ENCODE results near the gene NCK2. TPM values are rescaled to one million over a fixed set of nuclear protein-coding genes. Genes with fewer than 3 reads are reported as not detected.
A peak's percentile ranks its signal among the peaks of the same experiment; 100 is the strongest.

The NCK2 gene
- total RNA-seq, 5 donors from 2014 or later (not counting 1 experiment from before 2014, with no cell fraction given): 97.7 to 154 (median 120) TPM

DNA sequence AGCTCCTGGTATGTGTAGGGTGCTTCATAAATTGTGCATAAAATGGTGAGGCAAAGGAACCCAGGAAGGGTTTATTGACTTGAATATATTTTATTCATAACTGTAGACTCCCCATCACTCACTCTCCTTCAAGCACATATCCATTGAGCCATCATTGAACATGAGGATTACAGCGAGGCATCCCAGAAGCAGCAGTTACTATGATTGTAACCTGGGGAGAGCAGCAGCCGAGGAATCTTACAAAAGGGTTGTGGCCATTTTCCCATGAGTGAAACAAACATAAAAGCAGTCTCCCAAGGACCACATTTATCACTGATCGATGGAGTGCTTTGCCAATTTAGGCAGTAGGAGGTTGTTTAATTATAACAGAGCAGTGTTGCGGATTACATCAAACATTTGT is 183.4 kb downstream of the NCK2 start:
- ATAC-seq (replicated peaks in 1 of 4) (no peak), DNase-seq (no peak)
- Mint-ChIP-seq H3K4me3 (peak overlapping the region in 1 of 3 donors; percentile 71), H3K36me3 (no peaks in the 10 kb centered on the region), H3K27ac (peak overlapping the region; percentile 96), H3K27me3 (no peaks in the 10 kb centered on the region), H3K4me1 (peaks cover 75 to 83% (median 82%) of the 10 kb centered on the region in 3 donors), H3K9me3 (no peaks in the 10 kb centered on the region)
- Histone ChIP-seq H3K4me1 (ENCODE audit: control insufficient read depth in 1 of 2, extremely low read depth in 1 of 2, insufficient read depth in 2 of 2, low read length in 2 of 2) (peaks cover 34 to 70% of the 10 kb centered on the region in 2 experiments), H3K9me3 (no peaks in the 10 kb centered on the region), H3K27me3 (replicated peaks in 1 of 2; ENCODE audit: control insufficient read depth in 2 of 2, extremely low read depth in 1 of 2, insufficient read depth in 2 of 2, low read length in 1 of 2) (no peaks in the 10 kb centered on the region), H3K27ac (ENCODE audit: low read length) (peak overlapping the region; percentile 63), H3K4me3 (ENCODE audit: control insufficient read depth in 1 of 2, extremely low read depth in 1 of 2, low read length in 1 of 2) (no peak overlapping the region), H3K36me3 (ENCODE audit: control insufficient read depth in 2 of 2, extremely low read depth in 1 of 2, insufficient read depth in 1 of 2, low read length in 1 of 2) (no peaks in the 10 kb centered on the region)
- POLR2A ChIA-PET: no interaction called here
- CTCF ChIA-PET: no interaction called here
- WGBS (ENCODE audit: insufficient coverage): 100% methylated on average over 2 of the region's 4 CpGs

DNA sequence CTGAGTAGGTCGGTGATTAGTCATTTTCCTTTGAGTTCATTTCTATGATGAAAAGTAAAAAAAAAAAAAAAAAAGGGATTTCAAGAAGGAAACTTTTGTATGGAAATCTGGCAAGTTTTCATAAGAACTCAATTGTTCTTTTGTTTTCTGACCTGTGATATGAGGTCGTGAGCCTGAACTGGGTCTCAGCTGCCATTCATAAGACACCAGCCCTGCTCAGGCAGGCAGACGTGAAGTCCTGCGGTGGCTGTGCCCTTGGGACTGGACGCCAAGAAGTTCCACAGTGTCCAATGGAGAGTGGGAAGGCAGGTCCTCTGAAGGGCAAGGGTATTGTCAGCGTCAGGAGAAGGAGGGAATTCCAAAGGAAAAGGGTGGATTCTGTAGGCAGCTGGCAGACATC is 183.9 kb downstream of the NCK2 start:
- Mint-ChIP-seq H3K4me1 (peaks cover 71 to 81% (median 79%) of the 10 kb centered on the region in 3 donors), H3K27ac (peak overlapping the region; percentile 96), H3K36me3 (no peaks in the 10 kb centered on the region), H3K9me3 (no peaks in the 10 kb centered on the region), H3K27me3 (no peaks in the 10 kb centered on the region), H3K4me3 (peak overlapping the region in 1 of 3 donors; percentile 71)
- ATAC-seq (replicated peaks in 1 of 4) (no peak), DNase-seq (no peak)
- no peaks in the 10 kb centered on the region for H3K9me3 ChIP-seq
- H3K36me3 ChIP-seq (ENCODE audit: control insufficient read depth in 2 of 2, extremely low read depth in 1 of 2, insufficient read depth in 1 of 2, low read length in 1 of 2): no peaks in the 10 kb centered on the region
- ChIA-PET POLR2A (no interaction called here), CTCF (no interaction called here)
- no peaks in the 10 kb centered on the region for H3K27me3 ChIP-seq (replicated peaks in 1 of 2; ENCODE audit: control insufficient read depth in 2 of 2, extremely low read depth in 1 of 2, insufficient read depth in 2 of 2, low read length in 1 of 2)
- 96% methylated on average over 4 of the region's 6 CpGs for WGBS (ENCODE audit: insufficient coverage)
- no peak overlapping the region for H3K4me3 ChIP-seq (ENCODE audit: control insufficient read depth in 1 of 2, extremely low read depth in 1 of 2, low read length in 1 of 2)
- peak overlapping the region; percentile 63 for H3K27ac ChIP-seq (ENCODE audit: low read length)
- peaks cover 34 to 74% of the 10 kb centered on the region in 2 experiments for H3K4me1 ChIP-seq (ENCODE audit: control insufficient read depth in 1 of 2, extremely low read depth in 1 of 2, insufficient read depth in 2 of 2, low read length in 2 of 2)

DNA sequence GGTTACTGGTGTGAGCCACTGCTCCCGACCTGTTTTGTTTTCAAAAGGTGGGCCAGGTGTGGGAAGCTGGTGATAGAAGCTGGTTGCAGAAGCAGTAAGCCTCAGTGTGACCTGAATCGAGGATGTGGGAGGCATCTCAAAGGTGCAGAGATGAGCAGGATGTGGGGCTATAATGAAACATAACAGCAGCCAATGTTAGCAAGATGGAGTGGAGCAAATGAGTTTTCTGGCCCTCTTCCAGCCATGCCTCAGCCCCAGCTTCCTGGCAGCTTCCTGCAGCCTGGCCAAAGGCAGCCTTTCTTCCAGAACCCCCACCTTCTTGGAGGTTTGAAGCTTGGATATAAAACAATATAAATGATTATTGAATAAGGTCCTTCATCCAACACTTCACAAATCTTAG is 184.8 kb downstream of the NCK2 start:
- H3K4me1 ChIP-seq (ENCODE audit: control insufficient read depth in 1 of 2, extremely low read depth in 1 of 2, insufficient read depth in 2 of 2, low read length in 2 of 2): peaks cover 40 to 84% of the 10 kb centered on the region in 2 experiments
- Mint-ChIP-seq H3K27ac (peak overlapping the region; percentile 96), H3K27me3 (no peaks in the 10 kb centered on the region), H3K9me3 (no peaks in the 10 kb centered on the region), H3K4me1 (peaks cover 66 to 74% (median 72%) of the 10 kb centered on the region in 3 donors), H3K36me3 (no peaks in the 10 kb centered on the region), H3K4me3 (peak overlapping the region in 2 of 3 donors; percentile 26 to 71)
- H3K27ac ChIP-seq (ENCODE audit: low read length): peak overlapping the region; percentile 63
- no peaks in the 10 kb centered on the region for H3K9me3 ChIP-seq
- H3K4me3 ChIP-seq (ENCODE audit: control insufficient read depth in 1 of 2, extremely low read depth in 1 of 2, low read length in 1 of 2): no peak overlapping the region
- no peaks in the 10 kb centered on the region for H3K36me3 ChIP-seq (ENCODE audit: control insufficient read depth in 2 of 2, extremely low read depth in 1 of 2, insufficient read depth in 1 of 2, low read length in 1 of 2)
- 0% methylated on average over 2 of the region's 2 CpGs for WGBS (ENCODE audit: insufficient coverage)
- ATAC-seq (replicated peaks in 1 of 4): peak; percentile 85 to 86 (median 85)
- ChIA-PET CTCF (interaction anchor here in 1 of 2 donors (0.6 to 0.7 kb wide), 2 partner anchors 156 to 172 kb away, joined by 3 read pairs; no protein-coding TSS in a partner anchor), POLR2A (interaction anchor here (0.5 to 0.9 kb wide), 2 partner anchors 23 to 541 kb away, joined by 4 read pairs; no protein-coding TSS in a partner anchor)
- DNase-seq: peak in 34 of 35 experiments; percentile 14 to 74 (median 51)
- no peaks in the 10 kb centered on the region for H3K27me3 ChIP-seq (replicated peaks in 1 of 2; ENCODE audit: control insufficient read depth in 2 of 2, extremely low read depth in 1 of 2, insufficient read depth in 2 of 2, low read length in 1 of 2)

DNA sequence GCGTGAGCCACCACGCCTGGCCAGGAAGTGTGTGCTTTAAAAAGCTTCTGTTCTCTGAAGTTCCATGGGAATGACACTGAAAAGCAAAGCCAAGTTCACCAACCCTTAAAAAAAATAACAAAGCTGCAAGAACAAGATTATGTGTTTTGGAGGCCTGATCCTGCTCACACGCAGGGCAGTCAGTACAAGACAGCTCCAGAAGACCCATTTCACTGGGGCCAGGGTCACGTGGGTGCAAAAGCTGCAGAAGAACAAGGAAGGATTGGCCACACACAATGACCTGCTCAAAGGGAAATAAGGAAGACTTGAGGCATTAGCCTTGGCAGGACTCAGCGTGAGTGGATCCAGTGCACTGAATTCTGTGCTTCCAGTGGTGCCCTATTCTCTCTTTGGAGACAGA is 187.9 kb downstream of the NCK2 start:
- H3K27me3 Mint-ChIP-seq: no peaks in the 10 kb centered on the region
- Histone ChIP-seq H3K4me1 (ENCODE audit: control insufficient read depth in 1 of 2, extremely low read depth in 1 of 2, insufficient read depth in 2 of 2, low read length in 2 of 2) (peaks cover 43 to 83% of the 10 kb centered on the region in 2 experiments), H3K4me3 (ENCODE audit: control insufficient read depth in 1 of 2, extremely low read depth in 1 of 2, low read length in 1 of 2) (no peak overlapping the region), H3K27me3 (replicated peaks in 1 of 2; ENCODE audit: control insufficient read depth in 2 of 2, extremely low read depth in 1 of 2, insufficient read depth in 2 of 2, low read length in 1 of 2) (no peaks in the 10 kb centered on the region), H3K36me3 (ENCODE audit: control insufficient read depth in 2 of 2, extremely low read depth in 1 of 2, insufficient read depth in 1 of 2, low read length in 1 of 2) (no peaks in the 10 kb centered on the region), H3K9me3 (no peaks in the 10 kb centered on the region), H3K27ac (ENCODE audit: low read length) (peak overlapping the region; percentile 56)
- DNase-seq (no peak), ATAC-seq (replicated peaks in 1 of 4) (no peak)
- H3K36me3 Mint-ChIP-seq: no peaks in the 10 kb centered on the region
- no peak overlapping the region for H3K27ac Mint-ChIP-seq
- ChIA-PET POLR2A (no interaction called here), CTCF (no interaction called here)
- WGBS (ENCODE audit: insufficient coverage): 97% methylated on average over 3 of the region's 5 CpGs
- H3K9me3 Mint-ChIP-seq: no peaks in the 10 kb centered on the region
- peaks cover 39 to 45% (median 44%) of the 10 kb centered on the region in 3 donors for H3K4me1 Mint-ChIP-seq
- no peak overlapping the region for H3K4me3 Mint-ChIP-seq

DNA sequence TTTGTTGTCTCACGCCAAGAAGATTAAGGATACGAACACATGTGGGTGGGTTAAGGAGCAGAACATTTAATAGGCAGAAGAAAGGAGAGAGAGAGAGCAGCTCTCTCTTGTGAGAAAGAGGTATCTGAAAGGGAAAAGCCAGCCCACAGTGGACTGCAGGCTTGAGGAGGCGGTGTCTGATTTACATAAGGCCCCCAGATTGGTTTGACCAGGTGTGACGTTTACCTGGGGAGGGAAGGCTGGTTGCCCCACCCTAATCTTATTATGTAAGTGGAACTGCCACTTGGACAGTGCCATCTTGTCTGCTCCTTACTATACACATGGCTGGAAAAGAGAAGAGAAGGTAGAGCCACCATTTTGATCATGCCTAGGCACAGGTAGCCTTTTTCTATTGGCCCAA is 189.2 kb downstream of the NCK2 start:
- CTCF ChIA-PET: no interaction called here
- H3K36me3 ChIP-seq (ENCODE audit: control insufficient read depth in 2 of 2, extremely low read depth in 1 of 2, insufficient read depth in 1 of 2, low read length in 1 of 2): no peaks in the 10 kb centered on the region
- DNase-seq (no peak), ATAC-seq (replicated peaks in 1 of 4) (no peak)
- H3K27me3 Mint-ChIP-seq: no peaks in the 10 kb centered on the region
- POLR2A ChIA-PET: interaction anchor here in 1 of 2 donors (0.6 to 1.0 kb wide), 2 partner anchors 10 to 41 kb away, joined by 3 read pairs; no protein-coding TSS in a partner anchor
- no peak overlapping the region for H3K27ac Mint-ChIP-seq
- H3K9me3 ChIP-seq: no peaks in the 10 kb centered on the region
- peaks cover 29 to 32% (median 32%) of the 10 kb centered on the region in 3 donors for H3K4me1 Mint-ChIP-seq
- 100% methylated on average over 2 of the region's 4 CpGs for WGBS (ENCODE audit: insufficient coverage)
- H3K4me3 Mint-ChIP-seq: no peak overlapping the region
- H3K4me1 ChIP-seq (ENCODE audit: control insufficient read depth in 1 of 2, extremely low read depth in 1 of 2, insufficient read depth in 2 of 2, low read length in 2 of 2): peaks cover 30 to 70% of the 10 kb centered on the region in 2 experiments
- peak overlapping the region; percentile 56 for H3K27ac ChIP-seq (ENCODE audit: low read length)
- no peak overlapping the region for H3K4me3 ChIP-seq (ENCODE audit: control insufficient read depth in 1 of 2, extremely low read depth in 1 of 2, low read length in 1 of 2)
- H3K36me3 Mint-ChIP-seq: no peaks in the 10 kb centered on the region
- H3K9me3 Mint-ChIP-seq: peaks cover 0 to 6% (median 0%) of the 10 kb centered on the region in 3 donors
- no peaks in the 10 kb centered on the region for H3K27me3 ChIP-seq (replicated peaks in 1 of 2; ENCODE audit: control insufficient read depth in 2 of 2, extremely low read depth in 1 of 2, insufficient read depth in 2 of 2, low read length in 1 of 2)

DNA sequence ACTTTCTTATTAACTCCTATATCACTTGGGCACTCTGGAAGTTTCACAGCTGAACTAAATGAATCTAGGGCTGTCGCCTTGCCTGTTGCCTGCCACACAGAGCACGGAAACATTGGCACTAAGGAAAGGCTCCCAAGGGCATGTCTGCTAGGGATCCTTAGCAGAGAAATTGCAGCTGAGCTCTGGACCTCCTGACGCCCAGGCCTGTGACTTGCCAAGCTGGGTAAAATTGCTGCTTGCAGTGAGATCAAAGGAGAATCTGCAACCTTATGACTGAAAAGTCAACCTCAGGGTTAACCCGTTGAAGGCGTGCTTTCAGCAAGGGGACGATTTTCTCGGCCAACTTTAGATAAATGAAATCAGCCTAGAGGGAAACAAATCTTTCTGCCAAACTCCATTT is 189.8 kb downstream of the NCK2 start:
- H3K36me3 Mint-ChIP-seq: peaks cover 3% of the 10 kb centered on the region
- no peaks in the 10 kb centered on the region for H3K36me3 ChIP-seq (ENCODE audit: control insufficient read depth in 2 of 2, extremely low read depth in 1 of 2, insufficient read depth in 1 of 2, low read length in 1 of 2)

More for the DNA sequence above, 189.8 kb downstream of the NCK2 start:
- peak in 32 of 35 experiments; percentile 7 to 67 (median 25) for DNase-seq
- H3K27ac ChIP-seq (ENCODE audit: low read length): peak overlapping the region; percentile 56
- peak overlapping the region in 1 of 2 donors; percentile 30 for H3K4me3 ChIP-seq (ENCODE audit: control insufficient read depth in 1 of 2, extremely low read depth in 1 of 2, low read length in 1 of 2)
- H3K4me1 Mint-ChIP-seq: peaks cover 24 to 27% (median 26%) of the 10 kb centered on the region in 3 donors
- ChIA-PET POLR2A (interaction anchor here in 1 of 2 donors (0.6 to 1.0 kb wide), 4 partner anchors 11 to 597 kb away, joined by 3 read pairs; partner anchors contain the start of gene C2orf49), CTCF (interaction anchor here in 1 of 2 donors (0.5 to 1.3 kb wide), 6 partner anchors 8 to 696 kb away, joined by 3 to 6 read pairs (median 5); no protein-coding TSS in a partner anchor)
- H3K27ac Mint-ChIP-seq: no peak overlapping the region
- WGBS (ENCODE audit: insufficient coverage): 14% methylated on average over 3 of the region's 7 CpGs
- H3K4me3 Mint-ChIP-seq: no peak overlapping the region
- H3K9me3 Mint-ChIP-seq: peaks cover 0 to 9% (median 2%) of the 10 kb centered on the region in 3 donors
- no peaks in the 10 kb centered on the region for H3K27me3 ChIP-seq (replicated peaks in 1 of 2; ENCODE audit: control insufficient read depth in 2 of 2, extremely low read depth in 1 of 2, insufficient read depth in 2 of 2, low read length in 1 of 2)
- peaks cover 27 to 64% of the 10 kb centered on the region in 2 experiments for H3K4me1 ChIP-seq (ENCODE audit: control insufficient read depth in 1 of 2, extremely low read depth in 1 of 2, insufficient read depth in 2 of 2, low read length in 2 of 2)
- peak; percentile 69 to 77 (median 73) for ATAC-seq (replicated peaks in 1 of 4)
- H3K27me3 Mint-ChIP-seq: no peaks in the 10 kb centered on the region
- no peaks in the 10 kb centered on the region for H3K9me3 ChIP-seq
